ENCODE data around the gene SH3PXD2A.

DNA sequence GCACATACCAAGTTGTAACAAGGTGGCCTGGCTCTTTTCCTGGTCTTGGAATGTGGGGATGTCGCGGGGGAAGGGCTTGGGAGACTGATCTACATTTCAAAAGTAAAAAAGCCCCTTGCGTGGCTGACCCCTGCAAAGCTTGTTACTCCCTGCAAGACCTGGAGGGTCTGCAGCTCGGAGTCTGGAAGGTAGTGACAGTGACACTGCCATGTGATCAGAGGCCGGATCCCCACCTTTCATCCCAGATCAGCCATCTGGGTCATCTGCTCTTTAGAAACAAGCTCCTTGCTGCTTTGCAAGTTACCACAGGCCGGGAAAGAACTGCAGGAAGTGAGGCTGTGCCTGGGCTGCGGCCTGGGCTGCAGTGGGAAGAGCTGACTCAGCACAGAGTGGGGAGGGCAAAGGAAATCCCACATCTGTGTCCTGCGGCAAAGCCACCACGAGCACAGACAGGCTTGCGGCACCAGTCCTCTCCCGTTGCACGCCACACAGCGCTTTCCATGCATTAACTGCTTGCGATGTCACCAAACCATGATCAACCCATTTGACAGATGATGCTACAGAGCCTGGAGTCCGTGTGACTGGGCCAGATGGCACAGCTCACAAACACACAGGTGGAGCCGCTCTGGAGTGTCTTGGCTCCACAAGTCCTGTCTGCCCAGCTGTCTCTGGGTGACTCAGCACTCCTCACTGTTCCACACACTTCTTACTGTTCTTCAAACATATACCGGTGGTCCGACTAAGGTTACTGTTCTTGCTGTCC is 97.7 kb downstream of the SH3PXD2A start:
- TF ChIP-seq CTCF (IDR thresholded peaks at IDR 0.05): no peak
- no peak for TF ChIP-seq POLR2A (IDR thresholded peaks at IDR 0.05)
